ENCODE data around the gene CFB. TPM values are rescaled to one million over a fixed set of nuclear protein-coding genes. Genes with fewer than 3 reads are reported as not detected.
A peak's percentile ranks its signal among the peaks of the same experiment; 100 is the strongest.

Gene CFB
- total and polyA plus RNA-seq, 9 of the 15 experiments (the other 6 are each of a cell fraction or from before 2014, with no cell fraction given) = 0.08 to 0.91 (median 0.22) TPM; not detected in 4

DNA sequence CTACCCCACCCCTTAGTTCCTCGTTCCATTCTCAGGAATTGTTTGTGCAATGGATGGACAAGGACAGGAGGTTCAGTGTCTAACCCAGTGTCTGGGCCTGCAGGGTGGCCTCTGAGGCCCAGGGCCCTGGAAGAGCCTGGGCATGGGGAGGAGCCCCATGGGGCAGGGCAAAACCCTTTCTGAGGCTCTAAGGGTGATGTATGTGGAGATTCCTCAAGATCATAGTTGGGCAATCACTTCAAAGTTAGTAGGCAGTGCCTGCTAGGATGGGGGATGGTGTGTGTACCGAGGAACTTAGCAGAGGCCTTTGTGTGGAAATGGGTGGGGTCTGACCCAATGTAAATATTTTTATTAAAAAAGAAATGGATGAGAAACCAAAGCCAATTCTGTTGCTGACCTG lies 25.1 kb upstream of the CFB start:
- ChIA-PET CTCF (ENCODE audit: low intra/inter-chr PET ratio) (no interaction called here), POLR2A (interaction anchor here (0.5 to 2.2 kb wide), 3 partner anchors 17 to 181 kb away, joined by 3 to 6 read pairs (median 3); partner anchors contain the start of gene MSH5)
- ATAC-seq (no peak), DNase-seq (ENCODE audit: extremely low read depth in 1 of 4, low spot score in 3 of 4) (no peak), FAIRE-seq (no peak)
- H4K20me1 ChIP-seq (replicated peaks; ENCODE audit: control insufficient read depth, insufficient read depth, low read length) = no peaks in the 10 kb centered on the region
- no peaks in the 10 kb centered on the region for H3K9me1 ChIP-seq (ENCODE audit: control insufficient read depth, insufficient read depth, low read length)
- H3K27me3 ChIP-seq (ENCODE audit: control insufficient read depth in 2 of 2, insufficient read depth in 2 of 2, low read length in 2 of 2) = no peaks in the 10 kb centered on the region
- in situ Hi-C loops (cut with MboI) = no loop called here
- no peaks in the 10 kb centered on the region for H3K36me3 ChIP-seq (ENCODE audit: control insufficient read depth, insufficient read depth, low read length)
- H3K79me2 ChIP-seq (ENCODE audit: control insufficient read depth, insufficient read depth, low read length) = no peaks in the 10 kb centered on the region
- H3K4me3 ChIP-seq = no peak overlapping the region
- no peak overlapping the region for H2AFZ ChIP-seq (ENCODE audit: low read depth, low read length)
- H3K4me1 ChIP-seq (replicated peaks in 1 of 2; ENCODE audit: control insufficient read depth in 2 of 2, insufficient read depth in 2 of 2, low read length in 2 of 2) = peaks cover 0 to 3% of the 10 kb centered on the region in 2 experiments; a peak in 1 of 5 replicates
- intact Hi-C loops (cut with micrococcal nuclease) = no loop called here
- peak overlapping the region in 1 of 2 experiments; percentile 50; a peak in 1 of 4 replicates for H3K9ac ChIP-seq (ENCODE audit: insufficient read depth in 1 of 2, low read depth in 2 of 2, low read length in 2 of 2)
- WGBS (ENCODE audit: insufficient coverage, low coverage, missing lambda C conversion rate) = 15% methylated on average over 2 of the region's 2 CpGs
- no peak overlapping the region for H3K27ac ChIP-seq (ENCODE audit: extremely low read depth, low read depth, low read length)
- H3K9me3 ChIP-seq (replicated peaks; ENCODE audit: control insufficient read depth, insufficient read depth, low read depth, low read length) = peaks cover 4% of the 10 kb centered on the region
- H3K4me2 ChIP-seq (ENCODE audit: insufficient read depth, low read length) = no peak overlapping the region
- no TSS peak for BruUV-seq (replicated peaks)
- TF ChIP-seq RERE (CRISPR knock-in tag; IDR thresholded peaks at IDR 0.05; ENCODE audit: borderline replicate concordance) (no peak), E2F8 (IDR thresholded peaks at IDR 0.05; ENCODE audit: low read depth, partially characterized antibody) (no peak), ZSCAN32 (CRISPR knock-in tag; IDR thresholded peaks at IDR 0.05) (no peak), CBX5 (IDR thresholded peaks at IDR 0.05; ENCODE audit: borderline replicate concordance, low read depth) (no peak), ILK (tag; IDR thresholded peaks at IDR 0.05; ENCODE audit: borderline replicate concordance, low read depth) (no peak), NELFE (IDR thresholded peaks at IDR 0.05; ENCODE audit: insufficient read depth, insufficient read length) (no peak), KLF1 (tag; IDR thresholded peaks at IDR 0.05) (no peak), TAL1 (IDR thresholded peaks at IDR 0.05) (no peak), KLF10 (CRISPR knock-in tag; IDR thresholded peaks at IDR 0.05) (no peak), SREBF1 (IDR thresholded peaks at IDR 0.05; ENCODE audit: borderline replicate concordance, low read depth, low read length) (no peak)
- TF ChIP-seq, protein P1, sequence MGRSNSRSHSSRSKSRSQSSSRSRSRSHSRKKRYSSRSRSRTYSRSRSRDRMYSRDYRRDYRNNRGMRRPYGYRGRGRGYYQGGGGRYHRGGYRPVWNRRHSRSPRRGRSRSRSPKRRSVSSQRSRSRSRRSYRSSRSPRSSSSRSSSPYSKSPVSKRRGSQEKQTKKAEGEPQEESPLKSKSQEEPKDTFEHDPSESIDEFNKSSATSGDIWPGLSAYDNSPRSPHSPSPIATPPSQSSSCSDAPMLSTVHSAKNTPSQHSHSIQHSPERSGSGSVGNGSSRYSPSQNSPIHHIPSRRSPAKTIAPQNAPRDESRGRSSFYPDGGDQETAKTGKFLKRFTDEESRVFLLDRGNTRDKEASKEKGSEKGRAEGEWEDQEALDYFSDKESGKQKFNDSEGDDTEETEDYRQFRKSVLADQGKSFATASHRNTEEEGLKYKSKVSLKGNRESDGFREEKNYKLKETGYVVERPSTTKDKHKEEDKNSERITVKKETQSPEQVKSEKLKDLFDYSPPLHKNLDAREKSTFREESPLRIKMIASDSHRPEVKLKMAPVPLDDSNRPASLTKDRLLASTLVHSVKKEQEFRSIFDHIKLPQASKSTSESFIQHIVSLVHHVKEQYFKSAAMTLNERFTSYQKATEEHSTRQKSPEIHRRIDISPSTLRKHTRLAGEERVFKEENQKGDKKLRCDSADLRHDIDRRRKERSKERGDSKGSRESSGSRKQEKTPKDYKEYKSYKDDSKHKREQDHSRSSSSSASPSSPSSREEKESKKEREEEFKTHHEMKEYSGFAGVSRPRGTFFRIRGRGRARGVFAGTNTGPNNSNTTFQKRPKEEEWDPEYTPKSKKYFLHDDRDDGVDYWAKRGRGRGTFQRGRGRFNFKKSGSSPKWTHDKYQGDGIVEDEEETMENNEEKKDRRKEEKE (IDR thresholded peaks at IDR 0.05; ENCODE audit: borderline replicate concordance in 1 of 2, control insufficient read depth in 1 of 2, low read depth in 2 of 2, low read length in 1 of 2) = no peak
